Activated CD4-positive, alpha-beta T cell treated with anti-CD3 and anti-CD28 coated beads, Interleukin-2, amount 50 U/mL, for 48 hours (primary cell): ENCODE measurements around the gene CACNA2D1.
A peak's percentile ranks its signal among the peaks of the same experiment; 100 is the strongest.

Source experiments
- DNase-seq, 2 experiments: peaks; one replicate each; pipeline ENCODE4 v3.0.0-alpha.2; 2020

The CACNA2D1 gene

DNA sequence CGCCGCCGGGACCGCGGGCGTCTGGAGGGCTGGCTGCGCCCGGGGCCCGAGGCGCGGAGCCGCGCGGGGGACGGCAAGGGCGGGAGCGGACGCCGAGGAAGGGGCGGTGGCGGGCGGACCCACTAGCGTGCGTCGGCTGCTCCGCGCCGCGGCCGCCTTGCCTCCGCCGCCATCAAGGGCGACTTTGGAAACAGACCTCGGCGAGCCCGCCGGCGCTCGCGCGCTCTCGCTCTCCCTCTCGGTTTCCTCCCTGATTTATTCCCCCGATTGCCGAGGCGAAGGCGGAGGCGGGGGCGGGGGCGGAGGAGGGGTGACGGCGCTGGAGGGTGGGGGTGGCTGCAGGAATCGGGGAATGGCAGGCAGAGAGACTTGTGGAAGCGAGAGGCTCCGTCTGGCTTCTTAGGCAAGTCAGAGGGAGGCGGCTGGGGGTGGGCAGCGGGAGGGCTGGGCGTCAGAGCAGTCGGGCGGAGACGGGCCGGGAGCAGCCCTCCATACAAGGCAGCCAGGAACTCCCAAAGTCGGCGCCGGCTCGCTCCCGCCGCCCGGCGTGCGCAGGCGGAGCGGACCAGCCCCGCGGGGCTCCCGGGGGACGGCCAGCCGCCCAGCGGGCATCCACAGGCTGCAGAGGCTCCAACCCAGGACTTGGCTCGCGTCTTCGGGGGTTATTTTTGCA, at the start of gene CACNA2D1:
Gene CACNA2D1, minus strand, starts transcription at position 231 of the 673 bp plus-strand sequence.
- DNase-seq: no peak

DNA sequence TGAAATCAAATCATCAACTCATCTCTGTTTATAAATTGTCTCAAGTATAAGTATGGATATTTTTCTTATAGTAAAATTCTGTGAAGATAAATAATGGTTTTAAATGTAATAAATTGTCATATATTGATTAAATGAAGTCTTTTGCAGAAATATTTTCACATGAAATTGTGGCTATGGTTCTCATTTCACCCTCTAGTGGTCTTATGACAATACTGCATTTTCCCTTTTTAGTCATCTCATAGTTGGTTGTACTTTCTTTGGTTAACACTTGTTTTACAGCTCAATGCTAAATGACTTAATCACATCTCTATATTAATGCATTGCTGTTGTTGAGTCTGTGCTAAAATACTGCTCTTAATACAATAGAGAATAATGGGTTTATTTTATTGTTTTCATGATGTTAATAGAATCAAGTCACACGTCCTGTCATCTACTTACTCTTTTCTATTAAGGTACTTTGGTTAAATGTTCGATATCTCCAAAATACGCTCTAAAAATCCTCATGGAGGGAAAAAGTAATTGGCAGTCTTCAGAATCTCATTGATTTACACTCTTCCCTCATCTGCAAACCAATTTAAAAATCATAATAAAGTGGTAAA, 38.0 kb upstream of the CACNA2D1 start:
- DNase-seq: no peak

DNA sequence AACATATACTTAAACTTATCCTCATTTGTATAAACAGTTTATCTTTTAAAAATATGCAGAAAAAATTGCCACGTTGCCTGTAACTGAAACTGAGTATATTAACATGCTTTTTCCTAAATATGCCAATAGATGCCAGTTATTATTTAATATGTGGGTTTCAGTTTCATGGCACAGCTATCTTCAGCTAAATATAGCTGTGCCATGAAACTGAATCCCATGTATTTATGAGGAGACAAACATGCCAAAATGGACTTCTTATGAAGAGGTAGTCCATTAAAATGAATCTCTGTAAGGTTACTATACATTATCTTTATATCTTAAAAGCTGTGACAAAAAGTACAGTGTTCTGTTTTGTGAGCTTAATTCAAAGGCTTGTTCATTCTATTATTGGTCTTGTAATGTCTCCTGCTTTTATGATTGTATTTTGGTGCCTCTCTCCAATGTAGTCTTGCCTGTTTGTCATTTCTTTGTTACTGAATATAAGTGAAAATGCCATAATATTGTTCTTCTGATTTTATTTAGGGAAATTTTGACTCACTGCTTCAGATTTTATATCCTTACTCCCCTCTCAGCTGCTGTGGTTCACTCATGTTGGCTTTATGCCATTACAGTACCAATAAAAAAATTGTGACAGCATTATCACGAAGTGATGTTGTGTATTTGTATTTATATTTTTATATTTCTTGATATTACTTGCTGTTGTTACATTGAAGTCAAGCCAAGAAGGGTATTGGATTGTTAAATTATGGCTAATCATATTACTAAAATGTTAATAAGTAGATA, 34.3 kb upstream of the CACNA2D1 start:
- no peak for DNase-seq

DNA sequence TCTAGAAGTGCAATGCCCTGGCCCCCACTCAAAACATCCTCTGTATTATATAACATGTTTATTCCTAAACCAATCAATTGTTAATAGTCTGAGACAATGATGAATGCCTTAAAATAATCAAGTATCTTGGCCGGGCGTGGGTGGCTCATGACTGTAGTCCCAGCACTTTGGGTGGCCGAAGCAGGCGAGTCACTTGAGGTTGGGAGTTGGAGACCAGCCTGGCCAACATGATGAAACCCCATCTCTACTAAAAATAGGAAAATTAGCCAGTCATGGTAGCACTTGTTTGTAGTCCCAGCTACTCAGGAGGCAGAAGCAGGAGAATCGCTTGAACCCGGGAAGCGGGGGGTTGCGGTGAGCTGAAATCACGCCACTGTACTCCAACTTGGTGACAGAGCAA, 29.4 kb upstream of the CACNA2D1 start:
- DNase-seq: no peak

DNA sequence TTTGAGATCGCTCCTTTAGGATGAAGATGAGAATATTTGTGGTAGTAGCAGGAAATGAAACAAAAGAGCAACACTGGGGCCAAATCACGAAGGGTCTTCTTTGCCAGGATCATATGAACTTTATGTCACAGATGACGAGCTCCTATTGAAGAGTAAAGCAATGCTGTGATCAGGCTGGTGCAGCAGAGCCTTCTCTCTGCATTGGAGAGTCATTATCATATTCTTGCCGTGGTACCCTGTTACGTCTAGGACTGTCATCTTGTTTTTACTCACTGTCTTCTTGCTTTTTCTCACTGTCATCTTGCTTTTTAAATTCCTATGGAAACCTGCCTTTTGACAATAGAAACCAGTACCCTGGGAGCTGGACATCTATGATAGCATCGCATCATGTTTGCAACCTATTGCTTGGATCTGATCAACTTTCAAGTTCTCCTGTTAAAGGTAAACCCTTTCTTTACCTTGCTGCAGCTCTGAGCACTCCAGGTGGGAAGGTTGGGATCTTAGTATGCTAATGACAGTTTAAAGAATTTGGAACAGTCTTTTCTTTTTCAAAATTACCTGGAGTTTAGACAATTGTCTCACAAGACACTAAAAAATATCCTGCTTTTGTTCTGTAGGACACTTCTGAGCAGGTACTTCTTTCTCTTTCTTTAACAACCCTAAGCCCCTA, 27.9 kb upstream of the CACNA2D1 start:
- no peak for DNase-seq

DNA sequence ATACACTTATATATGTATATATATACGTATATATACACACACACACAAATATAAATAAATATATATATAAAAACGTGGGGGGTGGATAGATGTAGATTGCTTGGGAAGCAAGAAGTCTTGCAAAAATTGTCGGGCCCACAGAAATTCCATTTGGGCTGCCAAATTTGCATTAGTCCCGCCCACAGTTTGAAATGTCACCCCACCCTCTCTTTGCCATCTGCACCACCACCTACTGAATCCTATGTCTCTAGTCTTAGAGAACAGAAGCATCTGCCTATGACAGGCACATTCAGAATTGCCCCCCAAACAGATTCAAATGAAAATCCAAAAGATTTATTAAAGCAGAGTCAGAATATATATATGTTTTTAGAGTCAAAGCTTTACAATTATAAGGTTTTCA, 25.6 kb upstream of the CACNA2D1 start:
- DNase-seq: no peak

DNA sequence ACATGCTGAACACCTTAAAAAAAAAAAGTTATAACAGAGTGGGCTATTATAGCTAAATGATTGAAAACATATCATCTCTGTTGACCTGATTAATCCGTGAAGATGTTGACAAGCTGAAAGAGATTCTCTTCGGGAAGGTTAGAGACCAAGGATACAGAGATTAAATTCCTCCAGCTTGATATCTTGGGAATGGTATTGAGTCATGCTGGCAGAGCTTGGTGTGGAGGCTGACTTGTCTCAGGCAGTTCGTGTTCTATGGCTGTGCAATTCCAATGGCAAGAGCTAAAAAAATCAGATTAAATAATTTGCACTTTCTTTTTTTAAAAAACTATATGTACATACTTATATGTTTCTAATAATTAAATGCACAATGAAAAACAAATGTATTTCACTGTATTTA, 24.9 kb upstream of the CACNA2D1 start:
- DNase-seq: no peak

DNA sequence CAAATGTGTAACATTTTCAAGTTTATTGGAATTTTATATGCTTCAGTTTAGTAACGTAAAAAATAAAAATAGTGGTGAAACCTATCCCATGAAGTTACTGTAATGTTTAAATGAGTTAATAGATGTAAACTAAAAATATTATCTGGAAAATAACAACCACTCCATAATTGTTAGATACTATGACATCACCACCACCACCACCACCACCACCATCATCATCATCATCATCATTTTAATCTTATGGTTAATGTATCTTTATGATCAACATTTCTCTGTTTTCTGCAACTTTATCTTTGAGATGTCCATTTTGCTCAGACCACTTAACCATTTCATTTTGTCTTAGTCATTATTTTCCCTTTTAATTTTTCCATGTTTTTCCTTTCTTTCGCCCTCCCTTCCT, 23.4 kb upstream of the CACNA2D1 start:
- no peak for DNase-seq

DNA sequence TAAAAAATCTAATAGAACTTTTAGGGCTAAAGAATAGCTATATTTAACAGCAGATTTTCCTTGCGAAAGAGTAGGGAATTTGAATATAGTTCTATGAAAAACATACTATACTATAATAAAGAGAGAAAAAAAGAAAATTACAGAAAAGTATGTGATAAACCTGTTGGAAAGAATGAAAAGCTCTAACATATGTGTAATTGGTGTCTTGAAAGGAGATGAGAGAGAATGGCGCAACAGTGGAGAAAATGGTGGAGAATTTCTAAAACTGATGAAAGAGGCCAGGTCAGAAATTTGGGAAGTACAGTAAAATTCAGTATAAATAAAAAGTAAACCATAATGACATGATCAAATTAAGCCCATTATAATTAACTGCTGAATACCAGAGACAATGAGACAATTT, 20.8 kb upstream of the CACNA2D1 start:
- no peak for DNase-seq

DNA sequence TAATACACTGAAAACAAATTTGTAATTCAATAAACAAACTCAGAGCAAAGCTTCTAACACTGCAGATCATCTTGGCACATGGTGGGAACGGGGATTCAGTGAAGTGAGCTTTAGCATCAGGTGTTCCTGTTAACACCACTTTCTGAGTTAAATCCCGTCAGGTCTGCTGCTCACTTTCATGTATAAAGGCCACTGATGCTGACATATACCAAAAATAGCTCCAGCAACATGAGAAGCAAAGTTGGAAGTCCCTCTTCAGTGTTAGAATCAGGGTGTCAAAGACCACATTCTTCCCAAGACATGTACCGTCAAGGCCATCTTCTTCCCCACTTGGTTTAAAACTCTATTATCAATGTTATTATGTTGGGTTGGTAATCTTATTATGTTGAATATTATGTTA, 11.7 kb upstream of the CACNA2D1 start:
- no peak for DNase-seq

DNA sequence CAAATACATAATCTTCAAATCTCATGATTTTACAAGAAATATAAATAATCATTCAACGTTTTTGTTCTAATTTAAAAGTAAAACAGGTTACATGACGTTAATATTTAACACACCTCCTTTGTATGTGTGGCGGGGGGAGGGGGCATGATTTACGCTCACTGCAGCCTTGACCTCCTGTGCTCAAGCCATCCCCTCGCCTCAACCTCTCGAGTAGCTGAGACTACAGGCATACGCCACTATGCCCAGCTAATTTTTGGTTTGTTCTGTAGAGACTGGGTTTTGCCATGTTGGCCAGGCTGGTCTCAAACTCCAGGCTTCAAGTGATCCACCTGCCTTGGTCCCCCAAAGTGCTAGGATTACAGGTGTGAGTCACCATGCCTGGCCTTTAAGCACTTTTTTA, 7.2 kb upstream of the CACNA2D1 start:
- no peak for DNase-seq

DNA sequence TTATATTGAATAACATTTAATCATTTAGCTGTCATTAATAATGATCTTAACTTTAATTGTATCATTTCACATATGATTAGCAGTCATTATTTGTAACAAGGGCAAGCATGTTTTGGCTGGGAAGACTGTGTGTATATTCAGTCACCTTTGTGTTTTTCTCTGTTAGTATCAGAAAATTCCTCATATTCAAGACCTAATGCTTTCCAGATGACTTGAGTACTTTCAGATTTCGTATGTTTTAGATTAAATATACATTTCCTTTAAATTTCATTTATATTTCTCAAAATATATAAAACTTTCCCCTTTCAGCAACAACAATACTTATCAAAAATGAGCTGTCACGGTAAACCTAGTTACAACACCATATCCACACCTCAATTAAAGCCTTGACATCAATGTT, 6.3 kb upstream of the CACNA2D1 start:
- no peak for DNase-seq

DNA sequence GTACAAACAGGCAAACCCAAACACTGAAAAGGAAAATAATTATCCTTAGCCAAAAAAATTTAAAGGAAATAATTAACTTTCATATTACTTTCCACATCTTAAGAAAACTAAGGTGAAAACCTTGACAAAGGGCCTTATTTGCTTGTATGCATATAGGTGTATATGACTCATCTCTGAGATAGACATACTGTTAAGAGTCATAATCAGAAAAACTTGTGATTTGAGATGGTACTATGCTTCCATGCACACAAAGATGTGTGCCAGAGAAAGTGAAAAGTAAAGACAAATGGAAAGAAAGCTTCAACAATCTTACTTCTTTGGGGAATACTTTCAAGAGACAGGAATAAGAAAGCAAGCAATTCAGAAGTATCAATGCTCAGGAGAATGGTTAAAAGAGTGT, 3.3 kb upstream of the CACNA2D1 start:
- no peak for DNase-seq

DNA sequence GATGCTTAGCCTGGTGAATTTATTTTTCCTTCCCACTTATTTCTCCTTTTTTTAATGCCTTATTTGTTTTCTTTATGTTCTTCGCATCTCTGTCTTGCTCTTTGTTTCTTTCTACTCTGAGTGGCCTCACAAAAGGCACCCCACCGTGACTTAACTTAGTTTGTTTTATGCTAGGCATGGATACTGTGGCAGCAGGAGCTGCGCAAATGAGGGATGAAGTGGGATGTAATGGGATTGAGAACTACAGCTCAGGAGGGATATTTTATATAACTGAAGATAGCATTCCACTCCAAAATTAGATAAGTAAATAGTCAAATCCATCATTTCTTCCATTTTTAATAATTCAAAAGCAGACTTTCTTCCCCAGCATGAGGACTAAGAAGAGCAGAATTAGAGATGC, 1.7 kb upstream of the CACNA2D1 start:
- DNase-seq: no peak

DNA sequence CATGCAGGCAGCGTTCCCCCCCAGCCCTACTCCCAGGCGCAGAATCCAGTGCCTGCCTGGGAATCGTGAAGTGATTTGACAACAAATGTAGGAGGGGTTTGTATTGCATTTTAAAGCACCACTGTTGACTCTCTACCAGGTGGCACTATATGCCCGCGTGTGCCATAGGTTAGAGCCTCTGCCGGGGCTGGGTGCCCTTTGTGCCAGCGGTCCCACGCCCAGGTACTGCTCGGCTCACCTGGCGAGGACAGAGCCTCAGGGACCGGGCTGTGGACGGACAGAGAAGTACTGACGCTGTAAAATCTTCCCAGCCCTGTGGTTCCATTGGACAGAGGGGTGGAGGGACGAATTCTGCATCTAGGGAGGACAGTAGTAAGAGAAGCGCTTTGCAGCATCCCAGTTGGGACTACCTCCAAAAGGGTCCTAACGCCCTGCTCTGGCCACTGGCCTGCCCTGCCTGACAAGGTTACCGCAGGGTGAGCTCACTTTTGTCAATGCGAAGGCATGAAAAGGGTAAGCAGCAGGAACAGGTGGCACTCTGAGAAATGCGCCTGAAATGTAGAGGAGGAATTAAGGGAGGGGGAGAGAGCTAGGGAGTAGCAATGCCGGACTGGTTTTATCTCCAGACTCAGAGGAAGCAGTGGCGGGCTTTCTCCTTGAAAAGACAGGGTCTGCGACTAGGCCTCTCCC, 788 bp upstream of the CACNA2D1 start:
- DNase-seq: no peak

DNA sequence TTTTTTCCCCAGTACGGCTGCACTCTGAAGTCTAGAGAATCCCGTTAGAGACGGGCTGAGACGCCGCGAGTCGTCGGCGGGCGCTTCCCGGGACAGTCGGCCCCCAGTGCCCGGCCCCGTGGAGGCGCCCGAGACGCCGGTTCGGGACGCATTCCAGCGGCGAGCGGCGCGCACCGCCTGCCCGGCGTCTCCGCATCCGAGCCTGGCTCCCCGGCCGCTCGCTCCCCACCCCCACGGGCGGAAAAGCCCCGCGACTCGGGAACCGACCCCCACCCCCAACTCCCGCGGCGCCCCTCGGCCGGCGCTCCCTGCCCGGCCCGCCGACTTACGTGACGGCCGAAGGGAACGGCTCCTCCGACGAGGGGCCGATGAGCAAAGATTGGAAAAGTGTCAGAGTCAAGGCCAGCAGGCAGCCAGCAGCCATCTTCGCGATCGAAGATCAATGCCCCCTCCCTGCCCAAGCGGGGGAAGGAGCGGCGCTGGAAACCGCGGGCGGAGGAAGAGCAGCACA, 486 bp downstream of the CACNA2D1 start:
- DNase-seq: peak in 1 of 2 experiments; percentile 3

DNA sequence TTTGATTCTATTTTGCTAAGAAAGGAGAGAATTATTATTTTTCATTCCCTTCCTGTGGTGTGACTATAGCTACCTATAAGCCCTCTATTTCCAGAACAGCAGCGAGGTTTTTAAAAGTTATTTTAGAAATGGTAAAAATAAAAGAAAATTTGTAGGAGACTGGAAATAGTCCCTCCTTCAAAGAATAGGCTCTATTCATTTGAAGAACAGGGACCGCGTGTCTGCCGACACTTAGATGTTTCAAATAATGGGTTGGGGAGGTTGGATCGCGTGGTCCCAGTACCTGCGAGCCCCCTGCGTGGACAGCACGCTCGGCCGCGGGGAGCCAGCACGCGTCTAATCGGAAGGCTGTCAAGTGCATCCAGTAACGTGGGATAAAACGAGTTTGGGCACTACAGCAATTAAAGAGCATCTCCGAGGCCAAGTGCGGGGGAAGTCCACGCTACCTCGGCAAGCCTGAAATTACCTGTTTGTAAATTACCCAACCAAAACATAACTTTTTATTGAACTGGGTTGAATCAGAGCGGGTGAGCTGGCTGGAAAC, 1.0 kb downstream of the CACNA2D1 start:
- DNase-seq: no peak

DNA sequence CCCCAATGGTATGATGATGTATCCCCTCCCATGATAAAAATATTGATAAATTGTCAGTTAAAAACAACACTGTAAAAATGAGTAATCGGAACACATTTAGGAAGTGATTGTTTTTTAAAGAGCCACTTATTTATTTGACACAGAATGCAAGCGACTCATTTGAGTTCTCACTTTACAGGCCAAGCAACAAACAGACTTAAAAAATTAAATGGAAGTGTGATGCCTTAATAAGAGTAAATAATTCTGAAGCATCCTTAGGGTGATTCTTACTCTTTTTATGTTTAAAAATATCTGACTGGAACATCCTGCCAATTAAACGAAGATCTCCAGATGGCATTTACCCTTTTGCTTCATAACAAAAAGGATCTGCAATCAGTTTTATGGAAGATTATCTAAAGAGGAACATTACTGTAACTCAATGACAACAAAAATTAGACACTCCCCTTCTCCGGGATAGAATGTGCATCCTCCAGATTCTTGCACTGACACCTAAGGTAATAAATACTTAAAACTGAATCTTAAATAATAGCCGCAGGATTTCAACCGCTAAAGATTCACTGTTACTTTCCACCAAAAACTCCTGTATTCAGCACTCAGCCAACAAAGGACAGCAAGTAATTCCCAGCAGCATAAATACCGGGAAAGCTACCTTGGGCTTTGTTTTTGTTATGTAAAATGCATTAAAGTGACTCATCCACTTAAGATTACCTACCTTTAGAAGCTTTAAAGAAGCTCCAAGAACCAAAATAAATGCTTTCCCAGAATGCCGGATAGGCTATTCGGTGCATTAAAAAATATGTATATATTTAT, 1.7 kb downstream of the CACNA2D1 start:
- no peak for DNase-seq

DNA sequence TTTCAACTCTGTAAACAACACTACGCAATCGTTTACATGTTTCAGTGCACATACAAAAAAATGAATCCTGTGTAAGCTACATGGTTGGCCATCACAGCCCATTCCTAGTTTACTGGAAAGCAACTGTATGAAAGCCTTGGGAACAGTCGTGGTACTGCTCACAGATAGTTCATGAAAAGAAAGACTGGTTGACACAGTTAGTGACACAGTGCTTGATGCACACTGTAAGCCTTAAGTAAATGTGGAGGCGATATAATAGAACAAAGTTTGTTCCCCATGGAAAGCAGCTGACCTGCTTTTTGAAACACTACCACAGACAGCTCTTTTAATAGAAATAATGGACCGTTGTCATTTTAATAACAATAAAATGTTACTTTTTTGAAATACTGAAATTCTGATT, 5.1 kb downstream of the CACNA2D1 start:
- no peak for DNase-seq

DNA sequence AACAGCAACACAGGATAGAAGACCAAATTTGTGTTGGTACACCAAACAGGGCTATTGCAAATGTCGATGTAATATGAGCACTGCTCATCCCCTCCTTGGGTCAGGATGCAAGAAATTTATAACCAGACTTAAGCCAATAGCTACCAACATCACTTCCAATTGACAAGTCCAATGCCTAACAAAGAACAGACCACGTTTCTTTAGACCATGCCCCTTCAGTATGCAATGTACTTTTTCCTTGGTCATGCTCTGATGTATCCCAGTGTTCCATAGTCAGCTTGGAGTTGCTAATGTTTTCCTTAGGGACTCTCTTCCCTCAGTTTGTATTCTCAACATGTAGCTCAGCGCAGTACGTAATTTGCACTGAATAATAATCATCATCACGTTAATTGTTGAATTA, 7.8 kb downstream of the CACNA2D1 start:
- DNase-seq: no peak

DNA sequence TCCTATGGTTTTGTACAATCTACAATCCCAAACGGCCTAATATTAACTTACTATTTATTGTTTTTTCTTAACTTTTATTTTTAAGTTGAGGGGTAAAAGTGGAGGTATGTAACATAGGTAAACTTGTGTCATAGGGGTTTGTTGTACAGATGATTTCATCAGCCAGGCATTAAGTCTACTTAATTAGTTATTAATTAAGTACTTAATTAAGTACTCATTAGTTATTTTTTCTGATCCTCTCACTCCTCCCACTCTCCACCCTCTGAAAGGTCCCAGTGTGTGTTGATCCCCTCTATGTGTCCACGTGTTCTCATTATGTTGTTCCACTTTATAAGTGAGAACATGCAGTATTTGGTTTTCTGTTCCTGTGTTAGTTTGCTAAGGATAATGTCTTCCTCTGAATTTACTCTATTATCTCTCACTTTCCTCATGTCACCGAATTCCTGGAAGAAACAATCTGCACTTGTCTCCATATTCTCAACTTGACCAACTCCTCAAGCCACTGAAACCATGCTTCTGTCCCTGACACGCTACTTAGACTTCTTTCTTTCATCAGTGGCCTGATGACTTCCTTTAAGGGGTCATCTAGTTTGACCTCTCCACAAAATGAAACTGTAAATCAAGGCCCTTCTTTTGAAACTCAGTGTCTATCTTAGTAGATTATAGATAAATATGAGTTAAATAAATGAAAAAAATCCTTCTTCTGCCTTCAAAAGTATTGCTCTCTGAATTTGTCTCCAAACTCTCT, 9.1 kb downstream of the CACNA2D1 start:
- DNase-seq: no peak
